SK-N-MC (cell line): ENCODE measurements around the gene FBXO8.

Experiments
- DNase-seq: peaks from one replicate; pipeline ENCODE4 v3.0.0-alpha.2; 2011; ENCODE audit warnings: low read depth, low spot score
- H3K27ac ChIP-seq: fragments of 200-600 bp; sonication (generic); 2 replicates; pipeline ENCODE4 v1.5.1; 2016; ENCODE audit warnings: mixed run types
- H3K36me3 ChIP-seq: fragments of 200-600 bp; sonication (generic); 2 replicates; pipeline ENCODE4 v1.6.1; 2017; ENCODE audit warnings: antibody characterized with exemption, low read length, mixed read lengths; ENCODE audit not compliant: insufficient read depth
- H3K4me3 ChIP-seq: fragments of 200-600 bp; sonication (generic); 2 replicates; pipeline ENCODE4 v1.5.1; 2016
- H3K9ac ChIP-seq: fragments of 200-600 bp; sonication (generic); 2 replicates; pipeline ENCODE4 v1.8.0; 2017; ENCODE audit warnings: mixed run types, mixed read lengths; ENCODE audit not compliant: insufficient read length
- H3K9me3 ChIP-seq: fragments of 200-600 bp; sonication (generic); 2 replicates; pipeline ENCODE4 v1.6.1; 2017; ENCODE audit warnings: low read depth, mild to moderate bottlenecking, antibody characterized with exemption, low read length, moderate library complexity, mixed read lengths
- EZH2 ChIP-seq: fragments of 200-600 bp; sonication (generic); IDR thresholded peaks from one replicate; pipeline ENCODE4 v1.6.1; 2017; ENCODE audit warnings: antibody characterized with exemption
- FOXP2 ChIP-seq: optimal IDR thresholded peaks from 2 replicates; pipeline ENCODE3; 2011; ENCODE audit warnings: mild to moderate bottlenecking, moderate library complexity; ENCODE audit not compliant: insufficient read depth; ENCODE audit errors: extremely low read length, control extremely low read depth
- POLR2AphosphoS5 ChIP-seq: IDR thresholded peaks from 2 replicates; pipeline ENCODE4 v1.6.1; 2012; ENCODE audit warnings: mild to moderate bottlenecking, low read depth, low read length, borderline replicate concordance

Gene FBXO8

DNA sequence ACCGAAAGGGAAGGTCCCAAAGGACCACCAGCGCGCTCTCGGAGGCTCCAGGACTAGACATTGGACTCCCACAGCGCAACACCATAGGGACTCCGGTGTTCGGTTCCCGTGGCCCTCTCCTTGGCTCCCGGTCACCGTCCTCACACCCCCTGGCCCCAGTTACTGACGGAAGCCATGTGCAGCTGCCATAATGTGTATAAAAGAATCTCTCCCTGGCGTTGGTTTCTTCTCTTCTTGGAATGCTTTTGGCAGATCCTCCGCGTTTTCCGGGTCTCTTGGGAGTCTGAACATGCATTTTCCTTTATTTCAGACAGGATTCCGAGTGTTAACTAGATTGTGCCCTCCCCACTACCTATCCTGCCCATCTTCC lies 69.8 kb downstream of the FBXO8 start:
- Histone ChIP-seq H3K9ac (no peak overlapping the region), H3K4me3 (no peak overlapping the region), H3K36me3 (no peaks in the 10 kb centered on the region), H3K9me3 (no peaks in the 10 kb centered on the region), H3K27ac (no peak overlapping the region)
- DNase-seq = no peak
- TF ChIP-seq FOXP2 = no peak
- TF ChIP-seq EZH2 = no peak
- no peak for TF ChIP-seq POLR2AphosphoS5

DNA sequence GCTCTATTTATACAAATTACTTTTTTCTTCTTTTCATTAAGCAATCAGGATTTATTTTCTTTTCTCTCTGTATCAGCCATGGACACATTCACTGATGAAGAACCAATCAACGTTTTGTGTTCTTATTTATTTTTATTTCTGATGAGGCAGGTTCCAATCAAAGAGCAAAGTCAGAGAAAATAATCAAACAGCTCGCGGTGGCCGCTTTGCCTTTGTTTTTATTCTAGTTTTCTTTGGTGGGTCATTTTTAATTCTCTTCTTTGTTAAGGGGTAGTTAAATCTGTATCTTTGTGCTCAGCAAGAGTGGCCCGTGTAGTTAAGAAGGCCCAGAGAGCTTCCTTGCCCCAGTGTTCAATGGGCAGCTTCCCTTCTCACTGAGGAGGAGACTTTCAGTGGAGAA lies 71.4 kb downstream of the FBXO8 start:
- Histone ChIP-seq H3K9ac (no peak overlapping the region), H3K36me3 (no peaks in the 10 kb centered on the region), H3K4me3 (no peak overlapping the region), H3K9me3 (no peaks in the 10 kb centered on the region), H3K27ac (no peak overlapping the region)
- no peak for DNase-seq
- TF ChIP-seq POLR2AphosphoS5 = no peak
- TF ChIP-seq EZH2 = no peak
- TF ChIP-seq FOXP2 = no peak

DNA sequence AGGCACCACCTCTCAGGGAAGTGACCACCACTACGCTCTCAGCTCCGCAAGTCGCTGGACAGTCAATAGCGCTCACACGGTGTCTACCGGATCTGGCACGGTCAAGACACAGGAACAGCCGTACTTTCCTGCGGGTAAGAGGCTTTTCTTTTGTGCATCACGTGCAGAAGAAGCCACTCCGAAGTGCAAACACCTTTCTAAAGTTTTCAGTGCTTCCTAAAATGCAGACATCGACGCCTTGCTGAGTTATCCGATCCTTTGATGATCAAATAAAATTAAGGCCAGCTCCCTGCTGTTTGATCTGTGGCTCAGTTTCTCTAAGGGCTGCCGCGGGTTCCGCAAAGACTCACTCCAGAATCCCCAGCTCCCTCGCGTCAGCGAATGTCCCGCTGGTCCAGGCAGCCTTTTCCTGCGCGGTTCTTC lies 71.8 kb downstream of the FBXO8 start:
- no peaks in the 10 kb centered on the region for H3K9me3 ChIP-seq
- no peak overlapping the region for H3K27ac ChIP-seq
- no peak for TF ChIP-seq EZH2
- TF ChIP-seq FOXP2 = no peak
- TF ChIP-seq POLR2AphosphoS5 = no peak
- H3K36me3 ChIP-seq = no peaks in the 10 kb centered on the region
- no peak overlapping the region for H3K9ac ChIP-seq
- DNase-seq = no peak
- H3K4me3 ChIP-seq = no peak overlapping the region

DNA sequence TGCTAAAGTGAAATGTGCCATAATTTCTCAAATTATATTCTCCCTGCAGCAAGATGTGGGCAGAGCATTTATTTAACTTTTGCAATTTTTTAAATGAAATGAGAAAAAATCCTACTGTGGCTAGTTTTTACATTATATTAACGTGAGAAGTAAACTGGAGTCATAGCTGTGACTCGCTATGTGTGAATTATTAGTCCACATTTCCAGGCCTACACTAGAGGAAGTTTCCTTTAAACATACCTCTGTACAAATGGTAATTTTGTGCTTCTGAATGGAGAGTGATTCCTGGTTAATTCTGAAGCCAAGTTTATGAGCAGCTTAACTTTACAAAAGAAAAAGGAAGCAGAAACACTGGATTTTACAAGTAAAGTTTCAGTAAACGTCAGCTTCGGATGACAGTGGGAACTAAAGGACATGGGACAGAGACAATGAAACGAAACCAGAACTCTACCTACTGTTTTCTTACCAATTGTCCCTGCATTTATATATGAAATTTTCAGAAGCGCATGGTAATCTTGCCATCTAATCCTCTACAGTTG lies 72.4 kb downstream of the FBXO8 start:
- Histone ChIP-seq H3K36me3 (no peaks in the 10 kb centered on the region), H3K27ac (peak overlapping the region; percentile 63; the same call in 1 of the 2 replicates), H3K4me3 (no peak overlapping the region), H3K9me3 (no peaks in the 10 kb centered on the region), H3K9ac (no peak overlapping the region)
- DNase-seq = no peak
- no peak for TF ChIP-seq POLR2AphosphoS5
- no peak for TF ChIP-seq FOXP2

DNA sequence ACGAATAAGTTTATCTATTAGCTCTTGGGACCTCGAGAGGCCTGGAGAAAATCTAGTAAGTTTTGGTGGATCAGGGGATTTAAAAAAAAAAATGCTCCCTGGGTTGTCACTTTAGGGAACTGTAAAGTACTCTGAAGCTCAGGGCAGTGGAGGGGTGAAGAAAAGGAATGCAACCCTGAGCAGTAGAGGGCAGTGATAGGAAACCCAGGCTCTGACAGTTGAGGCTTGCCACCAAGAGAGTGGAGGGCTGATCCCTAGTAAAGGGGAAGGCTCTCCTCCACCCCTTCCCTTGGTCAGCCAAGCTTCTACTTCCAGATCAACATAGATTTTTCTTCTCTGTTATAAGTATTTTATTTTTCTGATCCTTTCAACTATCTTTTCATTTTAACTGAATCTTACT lies 73.1 kb downstream of the FBXO8 start:
- no peak for TF ChIP-seq FOXP2
- TF ChIP-seq POLR2AphosphoS5 = no peak
- TF ChIP-seq EZH2 = no peak
- no peak for DNase-seq
- Histone ChIP-seq H3K4me3 (no peak overlapping the region), H3K9ac (no peak overlapping the region), H3K27ac (0 out of 2 replicates have a peak overlapping the region, but pooled peaks have one; percentile 63), H3K9me3 (no peaks in the 10 kb centered on the region), H3K36me3 (no peaks in the 10 kb centered on the region)

DNA sequence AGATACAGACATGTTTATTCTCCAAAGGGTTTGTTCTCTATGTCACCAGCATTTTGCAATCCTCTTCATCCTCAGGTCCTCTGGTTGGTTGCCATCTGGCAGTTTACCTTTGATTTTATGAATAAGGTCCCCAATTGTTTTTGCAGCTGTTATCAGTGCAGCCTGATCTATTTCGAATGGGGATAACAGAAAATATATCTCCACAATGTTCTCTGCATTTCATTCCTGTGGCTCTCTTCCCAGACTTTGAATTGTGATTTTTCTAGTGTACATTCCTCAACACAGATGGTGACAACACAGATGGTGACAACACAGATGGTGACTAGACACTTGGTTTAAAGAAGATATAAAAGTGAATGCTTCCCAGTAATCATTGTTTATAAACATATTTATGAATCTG lies 74.1 kb downstream of the FBXO8 start:
- TF ChIP-seq POLR2AphosphoS5 = no peak
- no peak for TF ChIP-seq FOXP2
- no peak for TF ChIP-seq EZH2
- H3K9me3 ChIP-seq = no peaks in the 10 kb centered on the region
- no peak overlapping the region for H3K4me3 ChIP-seq
- H3K36me3 ChIP-seq = no peaks in the 10 kb centered on the region
- no peak overlapping the region for H3K27ac ChIP-seq
- DNase-seq = no peak
- no peak overlapping the region for H3K9ac ChIP-seq

DNA sequence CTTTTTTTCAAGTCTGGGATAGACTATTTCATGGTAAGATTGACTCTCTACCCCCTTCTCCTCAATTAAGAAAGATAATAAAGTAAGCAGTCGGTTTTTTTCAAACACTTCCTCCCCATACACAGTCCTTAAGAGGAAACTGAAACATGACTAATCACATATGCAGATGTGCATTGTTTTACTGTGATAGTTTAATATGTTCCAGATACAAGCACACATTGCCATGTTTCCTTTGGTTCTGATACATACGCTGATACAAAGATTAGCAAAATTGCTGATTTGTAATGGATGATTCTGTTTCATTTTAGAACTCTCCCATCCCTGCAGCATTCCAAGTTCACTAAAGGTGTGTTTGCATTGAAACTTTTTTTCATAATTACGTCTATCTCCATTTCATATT lies 76.1 kb downstream of the FBXO8 start:
- no peaks in the 10 kb centered on the region for H3K9me3 ChIP-seq
- no peak overlapping the region for H3K4me3 ChIP-seq
- no peak overlapping the region for H3K27ac ChIP-seq
- TF ChIP-seq POLR2AphosphoS5 (no peak), FOXP2 (no peak), EZH2 (no peak)
- H3K36me3 ChIP-seq = no peaks in the 10 kb centered on the region
- no peak overlapping the region for H3K9ac ChIP-seq
- no peak for DNase-seq

DNA sequence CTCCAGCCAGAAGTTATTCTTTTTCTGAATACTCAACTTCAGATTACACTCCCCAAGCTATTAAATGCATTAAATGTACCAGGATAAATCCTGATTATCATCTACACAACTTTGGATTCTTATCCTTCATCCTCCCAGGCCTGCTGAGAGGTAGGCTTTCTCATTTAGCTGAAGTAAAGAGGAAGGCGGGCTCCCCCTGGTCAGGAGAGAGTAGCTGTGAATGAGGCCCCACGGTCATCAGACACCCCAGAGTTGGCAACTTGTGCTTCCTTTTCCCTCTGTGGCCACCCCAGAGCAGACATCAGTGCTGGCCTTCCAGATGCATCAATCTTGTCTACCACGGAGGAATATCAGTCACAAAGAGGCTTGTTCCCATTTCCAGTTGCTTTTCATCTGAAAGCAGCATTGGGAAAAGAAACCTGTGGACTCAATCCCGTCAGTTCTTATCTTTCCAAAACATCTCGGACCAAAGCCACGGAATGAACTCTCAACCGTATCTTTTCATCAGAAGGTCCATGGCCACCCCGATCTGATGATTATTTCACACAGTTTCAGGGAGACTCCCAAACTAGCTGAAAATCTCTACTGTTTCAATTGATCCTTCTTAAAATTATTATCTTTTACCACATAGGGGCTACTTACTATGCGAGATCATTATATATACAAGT lies 79.2 kb downstream of the FBXO8 start:
- H3K9me3 ChIP-seq = no peaks in the 10 kb centered on the region
- H3K9ac ChIP-seq = no peak overlapping the region
- H3K27ac ChIP-seq = no peak overlapping the region
- H3K36me3 ChIP-seq = no peaks in the 10 kb centered on the region
- TF ChIP-seq POLR2AphosphoS5 = no peak
- no peak for TF ChIP-seq FOXP2
- TF ChIP-seq EZH2 = no peak
- DNase-seq = no peak
- H3K4me3 ChIP-seq = no peak overlapping the region

DNA sequence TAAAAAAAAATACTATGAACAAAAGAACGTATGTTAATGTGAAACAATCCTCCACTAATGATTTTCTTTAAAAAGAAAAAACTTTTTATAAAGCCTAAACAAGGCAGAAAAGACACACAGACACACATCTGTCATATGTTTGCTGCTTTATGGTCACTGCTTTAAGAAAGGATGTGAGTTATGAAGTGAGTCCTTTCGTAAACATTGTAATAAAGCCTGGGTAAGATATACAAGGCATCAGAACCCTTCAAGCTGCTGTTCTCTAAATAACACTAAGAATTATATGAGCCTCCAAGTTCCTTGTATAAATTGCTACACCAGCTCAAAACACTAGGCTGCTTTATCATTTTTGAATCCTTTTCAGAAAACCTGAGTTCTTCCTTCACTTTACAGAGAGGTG lies 81.6 kb downstream of the FBXO8 start:
- H3K9ac ChIP-seq = peak overlapping the region; percentile 56
- H3K9me3 ChIP-seq = no peaks in the 10 kb centered on the region
- H3K36me3 ChIP-seq = no peaks in the 10 kb centered on the region
- TF ChIP-seq POLR2AphosphoS5 (no peak), EZH2 (no peak), FOXP2 (no peak)
- peak overlapping the region; percentile 52 for H3K27ac ChIP-seq
- H3K4me3 ChIP-seq = peak overlapping the region; percentile 23
- DNase-seq = no peak
